Fibroblast of lung (primary cell): ENCODE measurements around the gene SDC1.

Experiments used
- EZH2 ChIP-seq: IDR thresholded peaks from 2 replicates; pipeline ENCODE4 v1.5.1; 2012; ENCODE audit warnings: low read length, control low read depth, mild to moderate bottlenecking; ENCODE audit errors: missing control alignments
- TF ChIP-seq, protein P1 (sequence below), 2 donors: IDR thresholded peaks in 1 of 2; conservative IDR thresholded peaks in 1 of 2; 1 replicate in 1 of 2; 2 replicates in 1 of 2; pipeline ENCODE4 v1.5.1; 2011 to 2012; ENCODE audit warnings: low read length in 2 of 2, control low read depth in 1 of 2, inconsistent platforms in 1 of 2, low read depth in 1 of 2, mild to moderate bottlenecking in 1 of 2

DNA sequence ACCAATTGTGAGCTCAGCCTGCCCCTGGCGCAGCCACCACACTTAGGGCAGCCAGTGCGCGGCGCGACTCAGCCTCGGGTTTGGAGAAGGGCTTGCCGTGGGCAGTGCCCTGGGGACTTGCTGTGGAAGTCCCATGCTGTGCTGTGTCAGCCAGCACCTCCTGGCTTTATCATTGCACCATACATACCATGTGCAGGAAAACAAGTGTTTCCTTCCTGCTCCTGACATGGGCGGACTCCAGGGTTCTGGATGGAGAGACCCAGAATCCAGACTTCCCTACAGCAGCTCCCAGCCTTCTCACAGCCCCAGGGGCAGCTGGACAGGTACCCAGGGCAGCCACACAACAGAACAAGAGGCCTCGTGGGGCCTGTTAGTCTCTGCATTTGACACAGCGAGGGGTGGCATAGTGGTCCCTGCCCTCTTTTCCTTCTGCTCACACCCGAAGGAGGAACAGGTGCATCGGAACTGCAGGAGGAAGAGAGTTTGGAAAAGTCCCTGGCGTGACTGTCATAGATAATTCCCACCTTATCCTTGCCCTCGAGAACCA lies 54.2 kb downstream of the SDC1 start:
- TF ChIP-seq, protein P1, sequence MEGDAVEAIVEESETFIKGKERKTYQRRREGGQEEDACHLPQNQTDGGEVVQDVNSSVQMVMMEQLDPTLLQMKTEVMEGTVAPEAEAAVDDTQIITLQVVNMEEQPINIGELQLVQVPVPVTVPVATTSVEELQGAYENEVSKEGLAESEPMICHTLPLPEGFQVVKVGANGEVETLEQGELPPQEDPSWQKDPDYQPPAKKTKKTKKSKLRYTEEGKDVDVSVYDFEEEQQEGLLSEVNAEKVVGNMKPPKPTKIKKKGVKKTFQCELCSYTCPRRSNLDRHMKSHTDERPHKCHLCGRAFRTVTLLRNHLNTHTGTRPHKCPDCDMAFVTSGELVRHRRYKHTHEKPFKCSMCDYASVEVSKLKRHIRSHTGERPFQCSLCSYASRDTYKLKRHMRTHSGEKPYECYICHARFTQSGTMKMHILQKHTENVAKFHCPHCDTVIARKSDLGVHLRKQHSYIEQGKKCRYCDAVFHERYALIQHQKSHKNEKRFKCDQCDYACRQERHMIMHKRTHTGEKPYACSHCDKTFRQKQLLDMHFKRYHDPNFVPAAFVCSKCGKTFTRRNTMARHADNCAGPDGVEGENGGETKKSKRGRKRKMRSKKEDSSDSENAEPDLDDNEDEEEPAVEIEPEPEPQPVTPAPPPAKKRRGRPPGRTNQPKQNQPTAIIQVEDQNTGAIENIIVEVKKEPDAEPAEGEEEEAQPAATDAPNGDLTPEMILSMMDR (conservative IDR thresholded peaks at IDR 0.05 in 1 of 2, IDR thresholded peaks at IDR 0.05 in 1 of 2; ENCODE audit: low read depth in 1 of 2, low read length in 2 of 2) = no peak
- TF ChIP-seq EZH2 = no peak
